Panc1 (cell line): ENCODE data around the gene PHRF1.

Source experiments
- POLR2AphosphoS5 ChIP-seq: IDR thresholded peaks from 2 replicates; pipeline ENCODE4 v1.6.1; 2012; ENCODE audit warnings: mild to moderate bottlenecking, low read depth, low read length, moderate library complexity
- SIN3A ChIP-seq: IDR thresholded peaks from 2 replicates; pipeline ENCODE4 v1.6.1; 2012; ENCODE audit warnings: low read depth, mild to moderate bottlenecking, low read length, moderate library complexity, borderline replicate concordance; ENCODE audit not compliant: insufficient read depth
- TCF7L2 ChIP-seq: IDR thresholded peaks from 2 replicates; pipeline ENCODE4 v1.6.1; 2011; ENCODE audit warnings: mild to moderate bottlenecking, low read depth, low read length, inconsistent platforms
- TF ChIP-seq, protein P1 (sequence below): fragments of 450-650 bp; IDR thresholded peaks from 2 replicates; pipeline ENCODE4 v1.5.1; 2017; ENCODE audit warnings: mild to moderate bottlenecking
- TF ChIP-seq, protein P2 (sequence below), 2 experiments: IDR thresholded peaks; 2 replicates each; pipeline ENCODE4 v1.6.1; 2011 to 2012; ENCODE audit warnings: low read depth in 2 of 2, control low read depth in 1 of 2, low read length in 1 of 2, mild to moderate bottlenecking in 1 of 2, moderate library complexity in 1 of 2; ENCODE audit not compliant: insufficient read depth in 1 of 2

DNA sequence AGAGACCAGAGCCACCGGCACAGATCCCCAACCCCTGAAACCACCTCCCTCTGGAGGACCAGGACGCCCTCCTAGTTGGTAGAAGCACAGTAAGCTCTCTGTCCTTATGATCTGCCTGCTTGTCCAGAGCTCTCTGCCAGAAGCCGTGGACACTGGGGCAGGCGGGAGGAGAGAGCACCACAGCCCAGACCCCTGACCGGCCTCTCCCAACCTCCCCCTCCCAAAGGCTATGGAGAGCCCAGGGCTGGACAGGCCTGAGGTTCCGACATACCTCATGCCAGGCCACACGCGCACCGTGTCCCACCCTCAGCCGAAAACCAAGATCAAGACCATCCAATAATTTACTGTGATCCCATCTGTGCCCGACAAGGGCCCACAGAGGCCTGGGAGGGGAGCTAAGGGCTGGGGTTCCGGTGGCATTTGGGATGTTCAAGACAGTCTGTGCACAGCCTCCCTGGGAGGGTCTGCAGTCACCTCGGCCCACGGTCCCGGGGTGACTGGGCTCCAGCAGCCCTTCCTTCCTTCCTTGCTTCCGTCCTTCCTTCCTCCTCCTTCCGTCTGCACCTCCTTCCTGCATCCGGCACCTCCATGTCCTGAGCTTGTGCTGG lies 44.2 kb upstream of the PHRF1 start:
- TF ChIP-seq, protein P1, sequence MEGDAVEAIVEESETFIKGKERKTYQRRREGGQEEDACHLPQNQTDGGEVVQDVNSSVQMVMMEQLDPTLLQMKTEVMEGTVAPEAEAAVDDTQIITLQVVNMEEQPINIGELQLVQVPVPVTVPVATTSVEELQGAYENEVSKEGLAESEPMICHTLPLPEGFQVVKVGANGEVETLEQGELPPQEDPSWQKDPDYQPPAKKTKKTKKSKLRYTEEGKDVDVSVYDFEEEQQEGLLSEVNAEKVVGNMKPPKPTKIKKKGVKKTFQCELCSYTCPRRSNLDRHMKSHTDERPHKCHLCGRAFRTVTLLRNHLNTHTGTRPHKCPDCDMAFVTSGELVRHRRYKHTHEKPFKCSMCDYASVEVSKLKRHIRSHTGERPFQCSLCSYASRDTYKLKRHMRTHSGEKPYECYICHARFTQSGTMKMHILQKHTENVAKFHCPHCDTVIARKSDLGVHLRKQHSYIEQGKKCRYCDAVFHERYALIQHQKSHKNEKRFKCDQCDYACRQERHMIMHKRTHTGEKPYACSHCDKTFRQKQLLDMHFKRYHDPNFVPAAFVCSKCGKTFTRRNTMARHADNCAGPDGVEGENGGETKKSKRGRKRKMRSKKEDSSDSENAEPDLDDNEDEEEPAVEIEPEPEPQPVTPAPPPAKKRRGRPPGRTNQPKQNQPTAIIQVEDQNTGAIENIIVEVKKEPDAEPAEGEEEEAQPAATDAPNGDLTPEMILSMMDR: no peak
- TF ChIP-seq, protein P2, sequence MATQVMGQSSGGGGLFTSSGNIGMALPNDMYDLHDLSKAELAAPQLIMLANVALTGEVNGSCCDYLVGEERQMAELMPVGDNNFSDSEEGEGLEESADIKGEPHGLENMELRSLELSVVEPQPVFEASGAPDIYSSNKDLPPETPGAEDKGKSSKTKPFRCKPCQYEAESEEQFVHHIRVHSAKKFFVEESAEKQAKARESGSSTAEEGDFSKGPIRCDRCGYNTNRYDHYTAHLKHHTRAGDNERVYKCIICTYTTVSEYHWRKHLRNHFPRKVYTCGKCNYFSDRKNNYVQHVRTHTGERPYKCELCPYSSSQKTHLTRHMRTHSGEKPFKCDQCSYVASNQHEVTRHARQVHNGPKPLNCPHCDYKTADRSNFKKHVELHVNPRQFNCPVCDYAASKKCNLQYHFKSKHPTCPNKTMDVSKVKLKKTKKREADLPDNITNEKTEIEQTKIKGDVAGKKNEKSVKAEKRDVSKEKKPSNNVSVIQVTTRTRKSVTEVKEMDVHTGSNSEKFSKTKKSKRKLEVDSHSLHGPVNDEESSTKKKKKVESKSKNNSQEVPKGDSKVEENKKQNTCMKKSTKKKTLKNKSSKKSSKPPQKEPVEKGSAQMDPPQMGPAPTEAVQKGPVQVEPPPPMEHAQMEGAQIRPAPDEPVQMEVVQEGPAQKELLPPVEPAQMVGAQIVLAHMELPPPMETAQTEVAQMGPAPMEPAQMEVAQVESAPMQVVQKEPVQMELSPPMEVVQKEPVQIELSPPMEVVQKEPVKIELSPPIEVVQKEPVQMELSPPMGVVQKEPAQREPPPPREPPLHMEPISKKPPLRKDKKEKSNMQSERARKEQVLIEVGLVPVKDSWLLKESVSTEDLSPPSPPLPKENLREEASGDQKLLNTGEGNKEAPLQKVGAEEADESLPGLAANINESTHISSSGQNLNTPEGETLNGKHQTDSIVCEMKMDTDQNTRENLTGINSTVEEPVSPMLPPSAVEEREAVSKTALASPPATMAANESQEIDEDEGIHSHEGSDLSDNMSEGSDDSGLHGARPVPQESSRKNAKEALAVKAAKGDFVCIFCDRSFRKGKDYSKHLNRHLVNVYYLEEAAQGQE (IDR thresholded peaks at IDR 0.05; ENCODE audit: insufficient read depth in 1 of 2, low read depth in 2 of 2, low read length in 1 of 2): no peak
- TF ChIP-seq POLR2AphosphoS5: no peak
- TF ChIP-seq SIN3A: no peak
- TF ChIP-seq TCF7L2: no peak
